HEK293T (cell line): ENCODE results near the gene AHNAK.

Experiments
- CTCF ChIA-PET: fragments of 350-600 bp; formaldehyde crosslinking; extraction: SDS; loops from one replicate; lab custom pipeline; 2021; ENCODE audit warnings: antibody characterized with exemption, inconsistent platforms; lab: Yijun Ruan, JAX
- POLR2A ChIA-PET: fragments of 350-600 bp; formaldehyde crosslinking; extraction: SDS; loops from one replicate; lab custom pipeline; 2020; ENCODE audit warnings: antibody characterized with exemption, inconsistent platforms; lab: Yijun Ruan, JAX
- DNase-seq: peaks from one replicate; pipeline ENCODE4 v3.0.0; 2012; ENCODE audit warnings: mixed read lengths; ENCODE audit errors: extremely low spot score
- ARNT ChIP-seq: fragments of 450-650 bp; IDR thresholded peaks from 2 replicates; pipeline ENCODE4 v1.6.1; 2017; ENCODE audit warnings: mild to moderate bottlenecking
- BHLHE40 ChIP-seq: fragments of 450-650 bp; IDR thresholded peaks from 2 replicates; pipeline ENCODE4 v1.6.1; 2016; ENCODE audit warnings: mild to moderate bottlenecking, moderate library complexity, borderline replicate concordance
- CTBP1 ChIP-seq: fragments of 450-650 bp; IDR thresholded peaks from 2 replicates; pipeline ENCODE4 v1.6.1; 2016; ENCODE audit warnings: borderline replicate concordance
- ELF4 ChIP-seq: fragments of 450-650 bp; IDR thresholded peaks from 2 replicates; pipeline ENCODE4 v1.6.1; 2017; ENCODE audit warnings: antibody characterized with exemption
- FOXA1 ChIP-seq: fragments of 450-650 bp; IDR thresholded peaks from 2 replicates; pipeline ENCODE4 v1.6.1; 2016; ENCODE audit warnings: mild to moderate bottlenecking
- FOXK2 ChIP-seq: fragments of 450-650 bp; IDR thresholded peaks from 2 replicates; pipeline ENCODE4 v1.6.1; 2016; ENCODE audit warnings: mild to moderate bottlenecking
- FOXM1 ChIP-seq: fragments of 450-650 bp; IDR thresholded peaks from 2 replicates; pipeline ENCODE4 v1.6.1; 2017; ENCODE audit warnings: mild to moderate bottlenecking, borderline replicate concordance
- HDGF ChIP-seq: fragments of 450-650 bp; IDR thresholded peaks from 2 replicates; pipeline ENCODE4 v1.6.1; 2017; ENCODE audit warnings: antibody characterized with exemption, borderline replicate concordance
- L3MBTL2 ChIP-seq: fragments of 450-650 bp; conservative IDR thresholded peaks from 2 replicates; pipeline ENCODE4 v1.6.1; 2016; ENCODE audit warnings: mild to moderate bottlenecking
- LEF1 ChIP-seq: fragments of 450-650 bp; IDR thresholded peaks from 2 replicates; pipeline ENCODE4 v1.6.1; 2017; ENCODE audit warnings: mild to moderate bottlenecking, borderline replicate concordance
- NFRKB ChIP-seq: fragments of 450-650 bp; IDR thresholded peaks from 2 replicates; pipeline ENCODE4 v1.6.1; 2016; ENCODE audit warnings: mild to moderate bottlenecking, moderate library complexity
- PKNOX1 ChIP-seq: fragments of 450-650 bp; IDR thresholded peaks from 2 replicates; pipeline ENCODE4 v1.6.1; 2016
- SP1 ChIP-seq: fragments of 450-650 bp; IDR thresholded peaks from 2 replicates; pipeline ENCODE4 v1.6.1; 2017
- SUZ12 ChIP-seq: fragments of 450-650 bp; IDR thresholded peaks from 2 replicates; pipeline ENCODE4 v1.6.1; 2016; ENCODE audit warnings: mild to moderate bottlenecking
- TARDBP ChIP-seq: fragments of 450-650 bp; IDR thresholded peaks from 2 replicates; pipeline ENCODE4 v1.6.1; 2016
- ZNF384 ChIP-seq: fragments of 450-650 bp; IDR thresholded peaks from 2 replicates; pipeline ENCODE4 v1.6.1; 2016

The AHNAK gene

GRCh38 chr11:62497132-62497801 lies 49.3 kb downstream of the AHNAK start:
- TF ChIP-seq PKNOX1 (peak; percentile 71), BHLHE40 (no peak)
- DNase-seq, result peak; percentile 46
- ChIA-PET CTCF (interaction anchor here (1.3 kb wide), 1 partner anchor 46 kb away, joined by 3 read pairs; no protein-coding TSS in a partner anchor), POLR2A (no interaction called here)

GRCh38 chr11:62496676-62497075 lies 49.9 kb downstream of the AHNAK start:
- TF ChIP-seq PKNOX1 (no peak), LEF1 (no peak), CTBP1 (no peak), ARNT (no peak), TARDBP (no peak), FOXK2 (no peak)
- ChIA-PET CTCF (interaction anchor here (1.3 kb wide), 1 partner anchor 46 kb away, joined by 3 read pairs; no protein-coding TSS in a partner anchor), POLR2A (no interaction called here)
- no peak for DNase-seq

- CTCF ChIA-PET, result interaction anchor here (1.1 kb wide), 1 partner anchor 70 kb away, joined by 5 read pairs; no protein-coding TSS in a partner anchor
- POLR2A ChIA-PET, result no interaction called here
- no peak for TF ChIP-seq NFRKB
- no peak for TF ChIP-seq TARDBP
- no peak for TF ChIP-seq BHLHE40
- TF ChIP-seq FOXA1, result no peak
- no peak for TF ChIP-seq FOXK2
- TF ChIP-seq ARNT, result no peak
- TF ChIP-seq ELF4, result no peak
- TF ChIP-seq HDGF, result no peak
- no peak for TF ChIP-seq L3MBTL2
- TF ChIP-seq SP1, result no peak
- TF ChIP-seq SUZ12, result no peak
- TF ChIP-seq CTBP1, result no peak
- TF ChIP-seq PKNOX1, result no peak
- TF ChIP-seq FOXM1, result no peak
- no peak for TF ChIP-seq ZNF384
- DNase-seq, result no peak
These were observed 52.4 kb downstream of the AHNAK start for GRCh38 chr11:62494246-62494645.

GRCh38 chr11:62493801-62494200 lies 52.8 kb downstream of the AHNAK start:
- ChIA-PET POLR2A (no interaction called here), CTCF (no interaction called here)
- TF ChIP-seq FOXK2, result no peak
- no peak for TF ChIP-seq ZNF384
- no peak for TF ChIP-seq SP1
- no peak for TF ChIP-seq L3MBTL2
- no peak for TF ChIP-seq LEF1
- no peak for TF ChIP-seq NFRKB
- TF ChIP-seq TARDBP, result no peak
- no peak for DNase-seq

GRCh38 chr11:62492586-62492985 lies 54.0 kb downstream of the AHNAK start:
- CTCF ChIA-PET, result interaction anchor here (1.0 kb wide), 1 partner anchor 51 kb away, joined by 4 read pairs; no protein-coding TSS in a partner anchor
- TF ChIP-seq FOXA1 (no peak), SP1 (no peak), FOXM1 (no peak)
- POLR2A ChIA-PET, result no interaction called here
- DNase-seq, result no peak

- TF ChIP-seq BHLHE40 (no peak), NFRKB (no peak), LEF1 (no peak), PKNOX1 (no peak), ELF4 (no peak), HDGF (no peak), FOXK2 (no peak), ZNF384 (no peak), SP1 (no peak), SUZ12 (no peak), TARDBP (no peak), FOXA1 (no peak), FOXM1 (no peak), L3MBTL2 (no peak)
- ChIA-PET CTCF (interaction anchor here (1.0 kb wide), 1 partner anchor 52 kb away, joined by 4 read pairs; no protein-coding TSS in a partner anchor), POLR2A (no interaction called here)
- no peak for DNase-seq
These were observed 54.9 kb downstream of the AHNAK start for GRCh38 chr11:62491571-62492329.
